Medulla oblongata (tissue), 1 donor: ENCODE measurements around the gene HRG.

ENCODE experiments used
- DNase-seq: peaks from one replicate; pipeline ENCODE4 v3.0.0-alpha.2; 2015; ENCODE audit errors: extremely low spot score

The HRG gene

DNA sequence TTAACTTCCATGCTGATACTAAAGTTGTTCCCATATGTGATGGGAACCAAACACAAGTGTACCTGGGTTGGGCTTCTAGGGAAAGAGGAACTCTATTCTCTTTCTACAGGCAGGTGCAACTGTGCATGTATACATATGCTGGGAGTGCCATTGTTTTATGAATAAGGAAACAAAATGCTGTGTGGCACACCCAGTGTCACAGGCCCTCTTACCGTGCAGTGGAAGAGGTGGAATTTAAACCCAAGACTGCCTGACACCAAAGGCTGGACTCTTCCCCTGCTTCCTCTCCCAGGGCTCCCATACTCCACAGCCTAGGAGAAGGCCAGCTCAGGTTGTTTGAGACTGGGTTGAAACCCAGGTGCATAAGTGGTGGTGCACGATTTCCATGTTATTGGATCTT, 27.6 kb upstream of the HRG start:
- DNase-seq: no peak

- DNase-seq: no peak
Measured at GRCh38 chr3:186639778-186640472, 25.9 kb upstream of the HRG start, which contains the start of gene FETUB. Gene FETUB (plus strand): TSS chr3:186640399. CDS start chr3:186640461, 62 bp downstream.

DNA sequence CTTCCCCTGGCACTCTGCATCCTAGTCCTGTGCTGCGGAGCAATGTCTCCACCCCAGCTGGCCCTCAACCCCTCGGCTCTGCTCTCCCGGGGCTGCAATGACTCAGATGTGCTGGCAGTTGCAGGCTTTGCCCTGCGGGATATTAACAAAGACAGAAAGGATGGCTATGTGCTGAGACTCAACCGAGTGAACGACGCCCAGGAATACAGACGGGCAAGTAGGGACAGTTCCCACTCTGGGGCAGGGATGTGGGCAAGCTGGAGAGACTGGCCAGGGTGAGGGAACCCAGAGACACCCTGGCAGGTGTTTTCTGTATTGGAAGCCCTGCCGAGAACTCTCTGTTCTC, 25.4 kb upstream of the HRG start:
- peak; percentile 17 for DNase-seq

GRCh38 chr3:186640929-186641328, 24.9 kb upstream of the HRG start:
- peak; percentile 5 for DNase-seq

- DNase-seq: no peak
Measured at GRCh38 chr3:186642014-186642413, 23.8 kb upstream of the HRG start.

- no peak for DNase-seq
Measured at GRCh38 chr3:186643493-186643892, 22.3 kb upstream of the HRG start.

- no peak for DNase-seq
Measured at GRCh38 chr3:186644683-186645082, 21.1 kb upstream of the HRG start.

DNA sequence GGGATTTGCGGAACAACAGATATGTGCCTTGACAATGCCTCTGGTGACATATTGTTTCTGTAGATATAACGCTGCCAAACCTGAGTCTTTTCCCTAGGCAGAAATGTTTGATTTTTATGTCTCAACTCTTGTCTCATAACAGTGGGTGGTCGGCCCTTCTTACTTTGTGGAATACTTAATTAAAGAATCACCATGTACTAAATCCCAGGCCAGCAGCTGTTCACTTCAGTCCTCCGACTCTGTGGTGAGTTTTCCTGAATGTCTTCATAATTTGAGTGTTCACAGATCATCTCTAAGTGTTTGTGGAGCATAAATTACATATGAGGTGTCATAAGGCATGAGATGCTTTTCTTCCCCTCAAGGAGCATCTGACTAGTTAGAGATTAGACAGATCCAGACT, 19.7 kb upstream of the HRG start:
- no peak for DNase-seq

DNA sequence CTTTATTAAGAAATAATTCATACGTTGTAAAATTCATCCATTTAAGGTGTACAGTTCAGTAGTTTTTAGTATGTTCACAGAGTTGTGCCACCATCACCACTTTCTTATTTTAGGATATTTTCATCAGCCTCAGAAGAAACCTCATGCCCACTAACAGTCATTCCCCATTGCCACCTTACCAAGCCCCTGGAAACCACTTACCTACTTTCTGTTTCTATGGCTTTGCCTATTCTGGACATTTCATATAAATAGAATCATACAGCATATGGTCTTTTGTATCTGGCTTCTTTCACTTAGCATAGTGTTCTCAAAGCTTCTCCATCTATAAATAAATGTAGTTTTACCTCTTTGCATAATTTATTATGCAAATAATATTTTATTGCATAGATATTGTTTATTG, 19.0 kb upstream of the HRG start:
- DNase-seq: no peak

DNA sequence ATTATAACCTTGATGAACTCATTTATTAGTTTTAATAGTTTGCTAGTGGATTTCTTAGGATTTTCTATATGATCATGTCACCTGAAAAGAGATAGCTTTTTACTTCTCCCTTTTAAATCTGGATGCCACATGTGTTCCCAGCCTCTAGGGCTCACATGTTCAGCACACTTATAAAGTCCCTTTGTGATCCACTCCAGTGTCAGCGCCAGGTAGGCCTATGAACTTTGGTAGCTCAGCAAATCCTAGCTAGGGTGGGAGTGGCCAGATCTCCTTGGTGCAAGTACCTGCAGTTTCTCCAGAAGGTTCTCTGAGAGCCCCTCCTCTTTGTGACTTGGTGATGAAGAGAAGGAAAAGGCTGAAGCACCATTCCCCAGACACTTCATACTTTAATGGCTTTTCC, 17.0 kb upstream of the HRG start:
- DNase-seq: no peak

DNA sequence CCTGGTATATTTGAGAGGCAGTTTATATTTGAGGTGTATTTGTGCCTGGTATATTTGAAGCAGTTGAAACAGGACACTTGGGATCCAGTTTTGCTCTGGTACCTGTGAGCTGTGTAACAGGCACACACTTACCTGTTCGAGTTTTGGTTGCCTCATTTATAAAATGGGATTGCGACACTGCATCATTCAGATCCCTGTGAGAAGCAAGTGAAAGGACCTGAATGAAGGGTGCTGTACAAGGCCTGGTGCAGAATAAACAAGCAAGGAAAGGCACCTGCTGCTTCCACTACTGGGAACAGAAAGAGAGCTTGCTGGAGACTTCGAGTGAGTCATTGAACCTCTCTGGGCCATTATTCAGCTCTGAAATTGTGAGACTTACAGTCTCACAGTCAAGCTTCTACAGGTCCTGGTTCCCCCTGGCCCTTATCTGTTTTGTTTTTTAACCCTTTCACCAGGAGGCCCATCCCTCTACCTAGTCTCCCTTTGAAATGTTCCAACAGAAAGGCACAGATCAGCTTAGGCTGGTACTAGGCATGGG, 14.1 kb upstream of the HRG start:
- DNase-seq: no peak

DNA sequence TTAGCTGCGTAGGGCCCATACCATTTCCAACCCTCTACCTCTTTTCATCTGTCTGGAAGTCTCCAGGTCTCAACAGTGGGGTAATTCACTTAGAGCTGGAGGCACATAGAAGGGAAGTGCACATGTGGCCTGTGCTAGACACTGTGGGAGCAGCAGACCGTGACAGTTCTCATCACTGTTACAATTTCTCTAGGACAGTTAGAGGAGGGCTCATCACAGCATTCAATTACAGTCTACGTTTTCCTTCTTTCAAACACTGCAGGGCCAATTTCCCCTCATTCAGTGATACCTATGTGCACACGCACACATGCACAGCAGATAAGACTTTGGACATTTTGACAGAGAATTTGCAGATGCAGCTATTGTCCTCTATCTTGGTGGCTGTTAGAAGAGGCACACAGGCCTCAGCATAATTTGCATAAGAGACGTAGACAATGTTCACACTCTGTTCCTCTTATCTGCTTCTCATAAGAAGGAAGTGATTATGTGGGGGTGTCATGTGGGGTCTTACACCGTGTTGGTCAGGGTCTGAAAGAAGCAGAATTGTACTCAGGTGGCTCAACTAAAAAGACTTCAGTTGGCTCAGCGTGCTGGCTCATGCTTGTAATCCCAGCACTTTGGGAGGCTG, 12.6 kb upstream of the HRG start:
- DNase-seq: no peak

- DNase-seq: no peak
Measured at GRCh38 chr3:186653984-186654383, 11.8 kb upstream of the HRG start.

DNA sequence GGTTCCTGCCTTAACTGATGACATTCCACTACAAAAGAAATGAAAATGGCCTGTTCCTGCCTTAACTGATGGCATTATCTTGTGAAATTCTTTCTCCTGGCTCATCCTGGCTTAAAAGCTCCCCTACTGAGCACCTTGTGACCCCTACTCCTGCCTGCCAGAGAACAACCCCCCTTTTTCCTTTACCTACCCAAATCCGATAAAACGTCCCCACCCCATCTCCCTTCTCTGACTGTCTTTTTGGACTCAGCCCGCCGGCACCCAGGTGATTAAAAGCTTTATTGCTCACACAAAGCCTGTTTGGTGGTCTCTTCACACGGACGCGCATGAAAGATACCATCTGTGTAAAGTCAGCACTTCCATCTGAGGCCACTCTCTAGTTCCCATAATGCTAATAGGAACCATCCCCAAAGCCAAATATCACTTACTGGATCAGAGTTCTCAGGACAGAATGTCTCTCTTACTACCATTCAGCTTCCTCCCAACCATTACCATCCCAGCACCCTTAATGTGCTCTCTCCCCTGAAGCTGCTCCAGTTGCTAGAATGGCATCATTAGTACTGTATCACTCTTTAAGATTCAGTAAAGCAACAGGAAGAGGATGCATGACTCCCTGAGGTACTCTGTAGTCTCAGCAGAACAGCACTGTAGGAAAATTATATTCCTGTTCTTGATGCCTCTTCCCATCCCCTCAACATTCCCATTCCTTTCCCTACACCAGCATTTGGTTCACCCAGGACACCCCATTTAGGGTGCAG, 2.3 kb upstream of the HRG start:
- DNase-seq: no peak

GRCh38 chr3:186664119-186664495, 1.7 kb upstream of the HRG start:
- no peak for DNase-seq

DNA sequence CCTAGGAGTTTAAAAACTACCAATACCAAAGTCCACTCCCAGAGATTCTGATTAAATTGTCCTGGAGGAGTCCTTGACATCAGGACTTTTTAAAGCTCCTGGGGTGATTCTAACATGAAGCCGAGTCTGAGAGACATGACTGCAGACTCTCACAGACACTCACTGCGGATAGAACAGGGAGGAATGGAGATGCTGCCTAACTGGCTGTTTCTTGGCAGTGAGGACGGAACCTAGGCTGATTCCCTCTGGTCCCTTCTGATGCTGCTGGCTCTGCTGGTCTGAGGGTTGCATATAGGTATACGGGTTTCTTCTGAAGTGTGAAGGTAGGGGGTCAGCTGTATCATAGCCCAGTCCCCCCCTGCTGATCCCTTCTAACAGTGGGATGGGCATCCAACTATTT, 1.3 kb upstream of the HRG start:
- no peak for DNase-seq

- no peak for DNase-seq
Measured at GRCh38 chr3:186668426-186668825, 2.6 kb downstream of the HRG start.

DNA sequence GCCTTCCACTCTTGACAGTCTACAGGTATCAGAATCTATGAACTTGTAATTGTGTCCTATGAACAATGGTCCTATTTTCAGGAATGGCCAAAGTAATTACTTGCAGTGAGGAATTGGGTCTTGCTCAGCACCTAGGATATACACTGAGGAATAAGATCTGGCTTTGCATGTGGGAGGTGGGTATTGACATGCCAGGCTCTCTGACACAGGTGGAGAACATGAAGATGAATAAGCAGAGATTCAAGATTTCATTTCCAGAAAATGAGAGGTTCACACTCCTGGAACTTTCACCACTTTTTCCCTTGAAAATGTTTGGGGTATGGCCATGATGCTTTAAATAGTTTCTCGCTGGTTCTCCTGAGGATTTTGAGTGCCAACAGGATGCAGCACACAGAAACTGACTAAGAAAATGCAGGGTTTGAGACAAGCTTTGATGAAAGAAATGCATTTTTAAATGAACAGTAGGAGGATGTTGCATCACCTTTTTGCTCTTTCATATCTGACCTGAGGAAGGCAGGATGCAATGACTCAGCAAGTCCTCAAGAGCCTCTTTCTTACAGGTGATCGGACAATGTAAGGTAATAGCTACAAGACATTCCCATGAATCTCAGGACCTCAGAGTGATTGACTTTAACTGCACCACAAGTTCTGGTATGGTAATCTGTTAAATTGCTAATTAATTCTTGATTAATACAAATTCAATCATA, 3.7 kb downstream of the HRG start:
- DNase-seq: no peak

GRCh38 chr3:186670155-186670554, 4.3 kb downstream of the HRG start:
- DNase-seq: no peak

GRCh38 chr3:186671051-186671450, 5.2 kb downstream of the HRG start:
- DNase-seq: no peak

- DNase-seq: no peak
Measured at GRCh38 chr3:186678604-186679003, 12.8 kb downstream of the HRG start.

DNA sequence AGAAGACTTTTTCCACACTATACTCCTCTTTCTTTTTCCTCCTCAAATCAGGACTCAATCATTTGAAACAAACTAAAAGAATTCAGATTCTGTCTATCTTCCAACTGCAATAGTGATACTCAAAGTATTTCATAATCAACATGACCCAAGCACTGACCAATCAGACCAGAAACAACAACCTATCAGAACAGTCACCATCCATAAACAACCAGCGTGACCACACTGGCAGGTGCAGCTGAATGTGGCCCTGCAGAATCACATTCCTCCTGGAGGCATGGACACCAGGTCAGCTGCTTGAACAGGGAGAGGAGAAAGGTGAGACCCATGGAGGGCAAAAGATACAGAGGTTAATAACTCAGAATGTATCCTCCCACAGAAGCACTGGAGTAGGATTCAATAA, 13.3 kb downstream of the HRG start:
- DNase-seq: no peak
